Bronchial epithelial cell (primary cell): ENCODE results near the gene MTA3. TPM values are rescaled to one million over a fixed set of nuclear protein-coding genes. Genes with fewer than 3 reads are reported as not detected.
"Not testable (repeated sequence)": the region's sequence is repeated elsewhere in the genome, so short reads cannot be mapped to it uniquely, and the experiment has no call there.

Experiments
- DNase-seq: peaks from one replicate; pipeline ENCODE4 v3.0.0-alpha.2; 2010; ENCODE audit warnings: low read depth
- FAIRE-seq: peaks from 2 replicates; lab custom pipeline; 2011; peaks lifted over from hg19 to GRCh38; lab: Jason Lieb, UNC
- H3K27me3 ChIP-seq: 2 replicates; pipeline ENCODE4 v1.5.1; 2011; ENCODE audit warnings: low read length; ENCODE audit not compliant: control insufficient read depth, insufficient read depth
- H3K36me3 ChIP-seq: 2 replicates; pipeline ENCODE4 v1.5.1; 2011; ENCODE audit warnings: low read length; ENCODE audit not compliant: control insufficient read depth, insufficient read depth
- H3K4me3 ChIP-seq: 2 replicates; pipeline ENCODE4 v1.5.1; 2011; ENCODE audit warnings: mild to moderate bottlenecking, low read depth, low read length, control low read depth
- CTCF ChIP-seq: IDR thresholded peaks from 2 replicates; pipeline ENCODE4 v1.5.1; 2011; ENCODE audit warnings: mild to moderate bottlenecking, moderate library complexity, low read length, control low read depth, inconsistent platforms; ENCODE audit not compliant: insufficient read depth, severe bottlenecking
- total RNA-seq: library from RNA; depleted of rRNA; stranded (reverse); fragments of >200 nt; gene quantifications from 2 replicates; pipeline ENCODE4 v1.2.1, GENCODE V29; 2014

MTA3 gene
- total RNA-seq, 1 donor from 2014 or later: 18.2 TPM

- peaks cover 2% of the 10 kb centered on the region for H3K36me3 ChIP-seq
- DNase-seq (peak; percentile 5), FAIRE-seq (no peak)
- H3K27me3 ChIP-seq: no peaks in the 10 kb centered on the region
- H3K4me3 ChIP-seq: no peak overlapping the region
- TF ChIP-seq CTCF: no peak
These were observed 46.4 kb downstream of the MTA3 start for GRCh38 chr2:42614838-42615237.

GRCh38 chr2:42618116-42618515 is 49.7 kb downstream of the MTA3 start:
- no peak for FAIRE-seq
- no peak for TF ChIP-seq CTCF
- no peak overlapping the region for H3K4me3 ChIP-seq

DNA sequence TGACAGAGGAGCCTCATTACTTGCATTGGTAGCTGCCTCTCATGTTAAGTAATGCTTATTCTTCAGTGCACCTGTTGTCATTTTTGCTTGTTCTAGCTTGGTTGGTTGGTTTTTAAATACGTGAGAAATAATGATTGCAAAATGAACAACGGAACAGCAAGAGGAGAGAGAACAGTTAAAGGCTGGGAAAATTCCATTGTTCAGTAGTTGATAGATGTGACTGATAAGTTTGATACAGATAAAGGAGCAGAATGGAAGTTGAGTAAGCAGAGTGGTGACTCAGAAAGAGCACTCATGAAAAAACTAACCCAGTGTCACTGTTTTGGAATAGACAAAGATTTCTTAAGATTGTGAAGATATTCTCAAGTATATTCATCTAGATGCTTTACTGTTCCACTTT is 50.5 kb downstream of the MTA3 start:
- Histone ChIP-seq H3K36me3 (peaks cover 2% of the 10 kb centered on the region), H3K27me3 (no peaks in the 10 kb centered on the region), H3K4me3 (no peak overlapping the region)
- no peak for TF ChIP-seq CTCF
- no peak for FAIRE-seq
- peak; percentile 63 for DNase-seq

More at GRCh38 chr2:42618116-42618515, 49.7 kb downstream of the MTA3 start:
- no peaks in the 10 kb centered on the region for H3K27me3 ChIP-seq
- DNase-seq: no peak
- H3K36me3 ChIP-seq: peaks cover 2% of the 10 kb centered on the region

GRCh38 chr2:42621626-42622025 is 53.2 kb downstream of the MTA3 start:
- not testable (repeated sequence) for H3K27me3 ChIP-seq, FAIRE-seq, DNase-seq, H3K36me3 ChIP-seq, H3K4me3 ChIP-seq

- H3K36me3 ChIP-seq: peaks cover 2% of the 10 kb centered on the region
- H3K4me3 ChIP-seq: no peak overlapping the region
- no peak for DNase-seq
- TF ChIP-seq CTCF: no peak
- H3K27me3 ChIP-seq: no peaks in the 10 kb centered on the region
- FAIRE-seq: no peak
These were observed 54.7 kb downstream of the MTA3 start for GRCh38 chr2:42622943-42623676.

- FAIRE-seq (no peak), DNase-seq (no peak)
- TF ChIP-seq CTCF: no peak
- H3K27me3 ChIP-seq: no peaks in the 10 kb centered on the region
- H3K36me3 ChIP-seq: peaks cover 2% of the 10 kb centered on the region
- no peak overlapping the region for H3K4me3 ChIP-seq
These were observed 55.6 kb downstream of the MTA3 start for GRCh38 chr2:42624047-42624446.

- H3K36me3 ChIP-seq, FAIRE-seq, H3K4me3 ChIP-seq, H3K27me3 ChIP-seq, DNase-seq: not testable (repeated sequence)
These were observed 59.6 kb downstream of the MTA3 start for GRCh38 chr2:42628024-42628423.
